ENCODE data around the gene CEACAM19. TPM values are rescaled to one million over a fixed set of nuclear protein-coding genes. Genes with fewer than 3 reads are reported as not detected.

CEACAM19 gene
- total and polyA plus RNA-seq, 2 of the 8 experiments (the other 6 are each of a cell fraction or from before 2014, with no cell fraction given) = 3.1 to 3.4 TPM

GRCh38 chr19:44687888-44688287 is 16.6 kb downstream of the CEACAM19 start:
- no peak overlapping the region for H2BK15ac ChIP-seq (ENCODE audit: low read length)
- H3K4me2 ChIP-seq (ENCODE audit: insufficient read depth in 1 of 2, low read depth in 2 of 2, low read length in 2 of 2) = no peak overlapping the region
- 0 out of 2 replicates have a peak overlapping the region, but pooled peaks have one; percentile 61 for H2AK5ac ChIP-seq (ENCODE audit: low read depth, low read length)
- no peaks in the 10 kb centered on the region for H3K79me2 ChIP-seq (ENCODE audit: control insufficient read depth in 1 of 2, insufficient read depth in 2 of 2, low read length in 2 of 2)
- FAIRE-seq = no peak
- no peak for DNase-seq (ENCODE audit: low read depth in 1 of 2, low spot score in 2 of 2)
- H3K9me3 ChIP-seq (ENCODE audit: insufficient read depth in 2 of 2, low read depth in 1 of 2, low read length in 1 of 2) = no peaks in the 10 kb centered on the region
- CTCF ChIA-PET (ENCODE audit: partially characterized antibody) = interaction anchor here (0.8 to 11.2 kb wide), 11 partner anchors 15 to 119 kb away, joined by 3 to 134 read pairs (median 5); partner anchors contain the start of gene CBLC
- H4K5ac ChIP-seq (ENCODE audit: insufficient read length, low read depth, low read length) = no peak overlapping the region
- H3K27me3 ChIP-seq (replicated peaks in 1 of 4; ENCODE audit: control insufficient read depth in 3 of 4, extremely low read depth in 1 of 4, insufficient read depth in 3 of 4, low read length in 3 of 4) = no peaks in the 10 kb centered on the region
- H3K9ac ChIP-seq (replicated peaks in 1 of 4; ENCODE audit: extremely low read depth in 1 of 4, low read depth in 3 of 4, low read length in 3 of 4) = no peak overlapping the region
- no peak overlapping the region for H3K56ac ChIP-seq (replicated peaks; ENCODE audit: insufficient read length, low read depth, low read length)
- no peak overlapping the region for H2AFZ ChIP-seq (ENCODE audit: low read length)
- H3K4ac ChIP-seq (replicated peaks; ENCODE audit: insufficient read length, low read depth, low read length) = no peak overlapping the region
- H3K23ac ChIP-seq (ENCODE audit: insufficient read length) = no peak overlapping the region
- POLR2A ChIA-PET (ENCODE audit: partially characterized antibody) = interaction anchor here (1.1 kb wide), 1 partner anchor 14 kb away, joined by 3 read pairs; no protein-coding TSS in a partner anchor
- H3K23me2 ChIP-seq (ENCODE audit: low read depth, low read length) = no peaks in the 10 kb centered on the region; the same call in 1 of the 2 replicates
- H3K18ac ChIP-seq (ENCODE audit: extremely low read depth, low read length) = no peak overlapping the region
- H3K27ac ChIP-seq (ENCODE audit: low read depth, low read length) = no peak overlapping the region
- no peaks in the 10 kb centered on the region for H3K36me3 ChIP-seq (ENCODE audit: control insufficient read depth in 2 of 4, insufficient read depth in 4 of 4, low read length in 3 of 4)
- H2BK5ac ChIP-seq (ENCODE audit: low read depth, low read length) = no peak overlapping the region
- no peak overlapping the region for H3K4me3 ChIP-seq (ENCODE audit: extremely low read depth in 1 of 4, insufficient read depth in 2 of 4, low read depth in 3 of 4, low read length in 4 of 4)
- H2BK120ac ChIP-seq (replicated peaks; ENCODE audit: low read depth, low read length) = no peak overlapping the region
- H4K20me1 ChIP-seq (replicated peaks in 1 of 2; ENCODE audit: control insufficient read depth in 1 of 2, insufficient read depth in 2 of 2, low read length in 2 of 2) = no peaks in the 10 kb centered on the region
- H4K91ac ChIP-seq (replicated peaks; ENCODE audit: insufficient read length, low read length) = no peak overlapping the region
- H4K8ac ChIP-seq (ENCODE audit: extremely low read depth, insufficient read depth, low read length) = no peak overlapping the region
- no peak overlapping the region; the same call in 1 of the 2 replicates for H2BK20ac ChIP-seq (ENCODE audit: low read length)
- H3K14ac ChIP-seq (ENCODE audit: insufficient read length) = no peak overlapping the region
- H3K4me1 ChIP-seq (replicated peaks in 1 of 4; ENCODE audit: control insufficient read depth in 3 of 4, insufficient read depth in 4 of 4, low read length in 3 of 4) = peaks cover 0 to 12% (median 2%) of the 10 kb centered on the region in 4 experiments; a peak in 4 of 7 replicates
- no peaks in the 10 kb centered on the region for H3K79me1 ChIP-seq (ENCODE audit: low read depth, low read length)
- WGBS, 2 experiments (ENCODE audit: extremely low coverage in 1 of 2, insufficient coverage in 1 of 2, insufficient read length in 1 of 2, insufficient replicate concordance in 2 of 2, low coverage in 1 of 2, low lambda C conversion rate in 2 of 2, missing lambda C conversion rate in 1 of 2) = 83% methylated on average over 7 of the region's 7 CpGs; no CpG with 5 or more reads in 1 of the 2 experiments
- no peak overlapping the region for H2BK12ac ChIP-seq (ENCODE audit: low read depth, low read length)
- TF ChIP-seq TEAD4 (IDR thresholded peaks at IDR 0.05; ENCODE audit: low read depth, low read length) (no peak), SRF (IDR thresholded peaks at IDR 0.05; ENCODE audit: low read depth, low read length) (no peak), POLR2A (IDR thresholded peaks at IDR 0.05; ENCODE audit: control extremely low read depth in 1 of 2, low read depth in 2 of 2, low read length in 2 of 2) (no peak), HDAC2 (IDR thresholded peaks at IDR 0.05; ENCODE audit: borderline replicate concordance in 1 of 2, low read depth in 2 of 2, low read length in 2 of 2) (no peak), EGR1 (IDR thresholded peaks at IDR 0.05; ENCODE audit: borderline replicate concordance, low read depth, low read length) (no peak), RXRA (IDR thresholded peaks at IDR 0.05; ENCODE audit: insufficient read depth, low read depth, low read length) (no peak), PHF8 (conservative IDR thresholded peaks at IDR 0.05; ENCODE audit: low read depth, low read length) (no peak), CHD2 (IDR thresholded peaks at IDR 0.05; ENCODE audit: low read length) (no peak), SIN3A (conservative IDR thresholded peaks at IDR 0.05 in 1 of 2, IDR thresholded peaks at IDR 0.05 in 1 of 2; ENCODE audit: low read depth in 1 of 2, low read length in 2 of 2) (no peak), KDM1A (IDR thresholded peaks at IDR 0.05; ENCODE audit: borderline replicate concordance, low read length) (no peak), ZNF274 (IDR thresholded peaks at IDR 0.05; ENCODE audit: borderline replicate concordance, extremely low read depth, low read length) (no peak), SP1 (IDR thresholded peaks at IDR 0.05; ENCODE audit: low read depth, low read length) (no peak)
